Medulla oblongata (tissue), 1 donor: ENCODE results near the gene CIPC.
A peak's percentile ranks its signal among the peaks of the same experiment; 100 is the strongest.

Source experiments
- DNase-seq: peaks from one replicate; pipeline ENCODE4 v3.0.0-alpha.2; 2015; ENCODE audit errors: extremely low spot score

Gene CIPC

GRCh38 chr14:77097700-77098528 lies at the start of gene CIPC:
Gene CIPC (plus strand): TSS chr14:77098258. CDS start chr14:77105709, 7,451 bp downstream.
- peak; percentile 99 for DNase-seq

- no peak for DNase-seq
Measured at GRCh38 chr14:77051116-77051515, 46.9 kb upstream of the CIPC start.

- DNase-seq = no peak
Measured at GRCh38 chr14:77052281-77053044, 45.6 kb upstream of the CIPC start.

GRCh38 chr14:77053046-77053841 lies 44.8 kb upstream of the CIPC start:
- DNase-seq = no peak

GRCh38 chr14:77055306-77055705 lies 42.8 kb upstream of the CIPC start:
- no peak for DNase-seq

- DNase-seq = no peak
Measured at GRCh38 chr14:77055981-77056380, 42.1 kb upstream of the CIPC start.

GRCh38 chr14:77058117-77058516 lies 39.9 kb upstream of the CIPC start:
- no peak for DNase-seq

GRCh38 chr14:77058785-77059184 lies 39.3 kb upstream of the CIPC start:
- no peak for DNase-seq

- DNase-seq = peak; percentile 82
Measured at GRCh38 chr14:77059276-77059915, 38.7 kb upstream of the CIPC start.

- DNase-seq = no peak
Measured at GRCh38 chr14:77061630-77062257, 36.3 kb upstream of the CIPC start.

GRCh38 chr14:77062261-77062660 lies 35.8 kb upstream of the CIPC start:
- DNase-seq = no peak

- DNase-seq = no peak
Measured at GRCh38 chr14:77063571-77064171, 34.4 kb upstream of the CIPC start.

- DNase-seq = no peak
Measured at GRCh38 chr14:77064521-77065178, 33.4 kb upstream of the CIPC start.

- no peak for DNase-seq
Measured at GRCh38 chr14:77065851-77066577, 32.0 kb upstream of the CIPC start.

- no peak for DNase-seq
Measured at GRCh38 chr14:77066578-77067172, 31.4 kb upstream of the CIPC start.

- peak; percentile 84 for DNase-seq
Measured at GRCh38 chr14:77067632-77068516, 30.2 kb upstream of the CIPC start.

GRCh38 chr14:77068517-77069200 lies 29.4 kb upstream of the CIPC start:
- DNase-seq = no peak
